CD4-positive, alpha-beta T cell treated with Interleukin-10 for 1 hour (primary cell): ENCODE data around the gene GOLGA6A.

ENCODE experiments used
- DNase-seq: peaks from one replicate; pipeline ENCODE4 v3.0.0-alpha.2; 2020

Gene GOLGA6A

GRCh38 chr15:74035121-74036017 lies 47.0 kb downstream of the GOLGA6A start:
- no peak for DNase-seq

- DNase-seq, result no peak
These were observed 48.1 kb downstream of the GOLGA6A start for GRCh38 chr15:74034206-74034755.

- no peak for DNase-seq
These were observed 49.5 kb downstream of the GOLGA6A start for GRCh38 chr15:74032606-74033561.

GRCh38 chr15:74032046-74032445 lies 50.3 kb downstream of the GOLGA6A start:
- DNase-seq, result no peak

DNA sequence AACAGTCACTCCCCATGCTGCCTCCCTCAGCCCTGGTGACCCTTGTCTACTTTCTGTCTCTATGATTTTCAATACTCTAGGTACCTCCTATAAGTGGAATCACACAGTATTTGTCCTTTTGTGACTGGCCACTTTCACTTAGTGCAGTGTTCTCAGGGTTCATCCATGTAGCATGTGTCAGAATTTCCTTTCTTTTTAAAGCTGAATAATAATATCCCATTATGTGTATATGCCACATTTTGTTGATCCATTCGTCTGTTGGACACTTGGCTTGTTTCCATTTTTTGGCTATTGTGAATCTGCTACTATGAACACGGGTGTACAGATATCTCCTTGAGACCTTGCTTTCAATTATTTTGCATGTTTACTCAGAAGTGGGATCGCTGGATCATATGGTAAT lies 53.7 kb downstream of the GOLGA6A start:
- no peak for DNase-seq

- DNase-seq, result no peak
These were observed 54.7 kb downstream of the GOLGA6A start for GRCh38 chr15:74027688-74028087.

DNA sequence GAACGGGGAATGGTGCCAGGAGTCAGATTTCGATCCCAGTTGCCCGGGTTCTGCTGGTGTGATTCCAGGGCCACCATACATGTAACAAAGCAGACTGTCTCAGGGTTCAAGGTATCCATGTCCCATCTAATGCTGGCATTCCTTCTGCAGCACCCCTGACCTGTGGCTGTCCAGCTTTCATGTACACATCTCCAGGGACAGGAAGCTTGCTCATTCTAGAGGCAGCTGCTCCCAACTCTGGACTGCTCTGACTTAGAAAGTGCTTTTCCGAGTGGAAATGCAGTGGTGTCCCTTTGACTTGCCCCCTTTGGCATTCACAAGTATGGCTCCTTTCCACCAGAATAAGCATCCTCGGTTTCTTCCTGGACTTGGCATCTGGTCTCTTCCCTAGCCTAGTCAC lies 56.9 kb downstream of the GOLGA6A start:
- no peak for DNase-seq

DNA sequence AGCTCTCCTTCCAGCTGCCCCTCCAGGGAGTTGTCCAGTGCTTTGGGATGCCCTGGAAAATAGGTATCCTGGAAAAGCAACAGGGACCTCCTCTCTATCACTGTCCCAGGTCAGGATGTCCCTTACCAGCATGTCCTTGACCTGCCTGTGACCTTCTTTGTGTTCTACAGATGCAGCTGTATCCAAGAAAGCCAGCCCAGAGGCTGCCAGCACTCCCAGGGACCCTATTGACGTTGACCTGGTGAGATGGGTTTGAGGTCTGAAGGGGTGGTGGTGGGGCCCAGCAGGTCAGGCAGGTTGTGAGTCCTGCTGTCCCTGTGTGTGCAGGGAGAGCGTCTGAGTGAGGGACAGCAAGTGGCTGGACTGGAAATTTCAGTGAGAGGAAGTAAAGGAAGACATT lies 57.7 kb downstream of the GOLGA6A start:
- no peak for DNase-seq

GRCh38 chr15:74022706-74023470 lies 59.5 kb downstream of the GOLGA6A start:
- no peak for DNase-seq
